ENCODE results near the gene MRPL58. TPM values are rescaled to one million over a fixed set of nuclear protein-coding genes. Genes with fewer than 3 reads are reported as not detected.

MRPL58 gene
- total RNA-seq, 1 experiment from 2014 or later = 41.0 TPM

- H3K9me3 Mint-ChIP-seq = peaks cover 31 to 48% of the 10 kb centered on the region in 2 experiments
- Histone ChIP-seq H4K8ac (replicated peaks; ENCODE audit: insufficient read length, low read depth, low read length) (no peak overlapping the region), H2BK5ac (ENCODE audit: insufficient read length, low read length) (no peak overlapping the region), H3K23ac (ENCODE audit: insufficient read length, low read depth, low read length) (no peak overlapping the region), H2AK5ac (ENCODE audit: insufficient read length, low read length) (no peak overlapping the region), H2BK15ac (ENCODE audit: low read depth, low read length) (no peak overlapping the region), H3K9ac (ENCODE audit: extremely low read depth, insufficient read length, low read length) (no peak overlapping the region), H3K9me3 (ENCODE audit: control insufficient read depth, low read depth, low read length) (no peaks in the 10 kb centered on the region), H3K23me2 (ENCODE audit: insufficient read length, low read depth, low read length, poor library complexity, severe bottlenecking) (peaks cover under 1% of the 10 kb centered on the region), H2AFZ (ENCODE audit: low read length) (no peak overlapping the region), H3K4me2 (ENCODE audit: insufficient read depth, insufficient read length, low read length) (no peak overlapping the region), H3K56ac (ENCODE audit: insufficient read length, low read depth, low read length) (no peak overlapping the region), H3K79me2 (ENCODE audit: insufficient read depth, low read length) (no peaks in the 10 kb centered on the region), H4K20me1 (ENCODE audit: control insufficient read depth, insufficient read depth, insufficient read length) (no peaks in the 10 kb centered on the region), H3K14ac (ENCODE audit: insufficient read depth, low read length) (no peak overlapping the region), H3T11ph (ENCODE audit: low read length) (no peak overlapping the region), H3K18ac (ENCODE audit: insufficient read length, low read depth, low read length) (no peak overlapping the region), H3K4ac (ENCODE audit: low read depth, low read length) (no peak overlapping the region), H4K91ac (ENCODE audit: insufficient read length, low read depth, low read length) (no peak overlapping the region), H2BK12ac (ENCODE audit: insufficient read length, low read depth, low read length) (no peak overlapping the region), H2BK120ac (ENCODE audit: low read depth, low read length, poor library complexity, severe bottlenecking) (no peak overlapping the region), H4K5ac (ENCODE audit: insufficient read length, low read depth, low read length) (no peak overlapping the region), H3K27me3 (ENCODE audit: insufficient read depth, low read length) (no peaks in the 10 kb centered on the region), H2BK20ac (ENCODE audit: low read depth, low read length, poor library complexity, severe bottlenecking) (no peak overlapping the region), H3K79me1 (ENCODE audit: insufficient read depth, low read depth, low read length, poor library complexity, severe bottlenecking) (no peaks in the 10 kb centered on the region), H3K4me1 (ENCODE audit: insufficient read depth, low read length) (no peaks in the 10 kb centered on the region), H3K27ac (ENCODE audit: insufficient read length, low read depth, low read length) (no peak overlapping the region)
- TF ChIP-seq CTCF (conservative IDR thresholded peaks at IDR 0.05) = no peak
- peaks cover 11 to 21% (median 16%) of the 10 kb centered on the region in 3 experiments; a peak in 6 of 7 replicates for H3K36me3 Mint-ChIP-seq (ENCODE audit: insufficient read depth in 1 of 3, low read depth in 3 of 3)
- H3K4me3 Mint-ChIP-seq = no peak overlapping the region
- no peak overlapping the region for H3K27ac Mint-ChIP-seq
- peaks cover 23% of the 10 kb centered on the region for H3K27me3 Mint-ChIP-seq (ENCODE audit: low read depth)
- peaks cover 7 to 11% of the 10 kb centered on the region in 2 experiments for H3K4me1 Mint-ChIP-seq
- WGBS (ENCODE audit: extremely low coverage, insufficient read length, low lambda C conversion rate) = no CpG with 5 or more reads among the region's 8 CpGs
- no peak for DNase-seq
Observed at GRCh38 chr17:75030161-75030560, 17.7 kb downstream of the MRPL58 start.
